HepG2 (cell line): ENCODE data around the gene ZBTB46. TPM values are rescaled to one million over a fixed set of nuclear protein-coding genes. Genes with fewer than 3 reads are reported as not detected.

Experiments used
- ATAC-seq: fragments of 200-7000 bp; cut with Tn5 transposase; 3 replicates; pipeline ENCODE4 v1.9.1; 2020; ENCODE audit warnings: mild to moderate bottlenecking, moderate library complexity
- BruUV-seq: library from RNA; stranded (reverse); fragments of 400-500 nt; replicated peaks from 2 replicates; lab custom pipeline; 2021; lab: Mats Ljungman, UMichigan
- CTCF ChIA-PET: fragments of 300-600 bp; formaldehyde crosslinking; extraction: SDS; loops from one replicate; lab custom pipeline; 2021; ENCODE audit warnings: low total read pairs, inconsistent platforms, low intra/inter-chr PET ratio; lab: Yijun Ruan, JAX
- POLR2A ChIA-PET: fragments of 350-600 bp; sonication (Branson Sonifier 250); formaldehyde crosslinking; loops from one replicate; lab custom pipeline; 2020; ENCODE audit warnings: antibody characterized with exemption, inconsistent platforms; lab: Yijun Ruan, JAX
- DNase-seq: peaks from one replicate; pipeline ENCODE4 v3.0.0-alpha.2; 2015; ENCODE audit warnings: low spot score
- FAIRE-seq: peaks from 3 replicates; lab custom pipeline; 2011; peaks lifted over from hg19 to GRCh38; lab: Jason Lieb, UNC
- H2AFZ ChIP-seq: one replicate; pipeline ENCODE4 v1.6.1; 2011; ENCODE audit warnings: low read length, inconsistent platforms
- H3K27ac ChIP-seq: fragments of 300-600 bp; 3 replicates; pipeline ENCODE4 v1.8.0; 2011; ENCODE audit warnings: mixed run types, mild to moderate bottlenecking, mixed read lengths, low read length, inconsistent platforms; ENCODE audit not compliant: insufficient read depth; ENCODE audit errors: extremely low read length
- H3K27me3 ChIP-seq, 2 experiments: fragments of 200-600 bp in 1 of 2; 2 replicates in 1 of 2; 3 replicates in 1 of 2; pipeline versions ENCODE4 v1.6.0 to v1.8.0; 2011; ENCODE audit warnings: low read length in 2 of 2, mild to moderate bottlenecking in 2 of 2, moderate library complexity in 2 of 2, inconsistent platforms in 1 of 2; ENCODE audit not compliant: insufficient read depth in 2 of 2, control insufficient read depth in 1 of 2
- H3K36me3 ChIP-seq, 2 experiments: fragments of 200-600 bp in 1 of 2; replicated peaks in 1 of 2; 2 replicates in 1 of 2; 3 replicates in 1 of 2; pipeline versions ENCODE4 v1.5.1 to v1.8.0; 2011; ENCODE audit warnings: low read length in 2 of 2, inconsistent platforms in 1 of 2; ENCODE audit not compliant: insufficient read depth in 2 of 2, control insufficient read depth in 1 of 2
- H3K4me1 ChIP-seq: 2 replicates; pipeline ENCODE4 v1.5.1; 2012; ENCODE audit warnings: low read length, inconsistent platforms; ENCODE audit not compliant: insufficient read depth
- H3K4me2 ChIP-seq: 2 replicates; pipeline ENCODE4 v1.6.0; 2011; ENCODE audit warnings: low read depth, low read length, inconsistent platforms
- H3K4me3 ChIP-seq, 3 experiments: fragments of 200-600 bp in 1 of 3; sonication (generic), shearing (Covaris generic) in 1 of 3; replicated peaks in 1 of 3; 2 replicates each; pipeline ENCODE4 v1.5.1; 2011 to 2016; ENCODE audit warnings: low read length in 3 of 3, inconsistent platforms in 2 of 3, low read depth in 2 of 3, mild to moderate bottlenecking in 2 of 3, control low read depth in 1 of 3, mixed read lengths in 1 of 3; ENCODE audit not compliant: insufficient read depth in 1 of 3
- H3K79me2 ChIP-seq: one replicate; pipeline ENCODE4 v1.6.1; 2011; ENCODE audit warnings: low read length, inconsistent platforms; ENCODE audit not compliant: insufficient read depth
- H3K9ac ChIP-seq: 2 replicates; pipeline ENCODE4 v1.6.0; 2011; ENCODE audit warnings: mild to moderate bottlenecking, low read depth, low read length, inconsistent platforms; ENCODE audit not compliant: insufficient read depth
- H3K9me3 ChIP-seq: 2 replicates; pipeline ENCODE4 v1.5.1; 2012; ENCODE audit warnings: mild to moderate bottlenecking, low read length
- H4K20me1 ChIP-seq: 2 replicates; pipeline ENCODE4 v1.6.0; 2011; ENCODE audit warnings: inconsistent platforms, mild to moderate bottlenecking, low read length, moderate library complexity; ENCODE audit not compliant: insufficient read depth
- ARID2 ChIP-seq: sonication (generic); formaldehyde crosslinking; IDR thresholded peaks from 2 replicates; pipeline ENCODE4 v1.8.1; 2022; ENCODE audit warnings: mild to moderate bottlenecking, missing genetic modification reagents, borderline replicate concordance
- FOXC1 ChIP-seq: sonication (generic); formaldehyde crosslinking; IDR thresholded peaks from 2 replicates; pipeline ENCODE4 v1.8.0; 2022; ENCODE audit warnings: mild to moderate bottlenecking, missing genetic modification reagents, borderline replicate concordance
- GATAD1 ChIP-seq: IDR thresholded peaks from 2 replicates; pipeline ENCODE4 v1.6.1; 2016; ENCODE audit warnings: missing genetic modification reagents, missing compliant biosample characterization
- HHEX ChIP-seq: IDR thresholded peaks from 2 replicates; pipeline ENCODE4 v1.6.1; 2016; ENCODE audit warnings: control low read depth
- HNF1B ChIP-seq: sonication (generic); formaldehyde crosslinking; IDR thresholded peaks from 2 replicates; pipeline ENCODE4 v1.5.1; 2020; ENCODE audit warnings: mild to moderate bottlenecking, moderate library complexity, missing genetic modification reagents
- HNRNPUL1 ChIP-seq: fragments of 200-400 bp; formaldehyde crosslinking; IDR thresholded peaks from 2 replicates; pipeline ENCODE4 v1.6.1; 2017; ENCODE audit warnings: low read depth, mild to moderate bottlenecking, low read length, moderate library complexity
- MEF2D ChIP-seq: sonication (generic); formaldehyde crosslinking; IDR thresholded peaks from 2 replicates; pipeline ENCODE4 v1.5.1; 2020; ENCODE audit warnings: mild to moderate bottlenecking, missing genetic modification reagents
- NFIB ChIP-seq: sonication (generic); formaldehyde crosslinking; IDR thresholded peaks from 2 replicates; pipeline ENCODE4 v1.9.0; 2021; ENCODE audit warnings: missing genetic modification reagents, mild to moderate bottlenecking, borderline replicate concordance
- NR3C1 ChIP-seq: sonication (generic); formaldehyde crosslinking; IDR thresholded peaks from 2 replicates; pipeline ENCODE4 v1.4.0; 2020; ENCODE audit warnings: missing genetic modification reagents
- RFXANK ChIP-seq: IDR thresholded peaks from 2 replicates; pipeline ENCODE4 v1.6.1; 2016
- RORA ChIP-seq: sonication (generic); formaldehyde crosslinking; IDR thresholded peaks from 2 replicates; pipeline ENCODE4 v1.5.0; 2020; ENCODE audit warnings: mild to moderate bottlenecking, missing genetic modification reagents, moderate library complexity
- ZNF7 ChIP-seq: IDR thresholded peaks from 2 replicates; pipeline ENCODE4 v1.6.1; 2016; ENCODE audit warnings: missing biosample characterization, missing genetic modification reagents
- WGBS: methylation state at CpG from one replicate; pipeline ENCODE4 v1.1.6; 2017; ENCODE audit warnings: low lambda C conversion rate; 5-methylcytosine and 5-hydroxymethylcytosine counted together
- in situ Hi-C: cut with HindIII; loops from 2 replicates; pipeline ENCODE4 v1.10.0; 2017; ENCODE audit warnings: low pct_unique_long_range_greater_than_20kb; ENCODE audit not compliant: extremely low pct_ligation_motif_present
- intact Hi-C: fragments of 100-400 bp; cut with micrococcal nuclease; formaldehyde crosslinking; loops from one replicate; pipeline ENCODE4 v1.10.0; 2022; ENCODE audit not compliant: unreplicated experiment
- polyA plus RNA-seq, 8 experiments: library from polyadenylated mRNA; depleted of rRNA in 3 of 8; stranded (reverse) in 7 of 8; unstranded in 1 of 8; fragments of >200 nt; fragmentation: Illumina TruSeq in 4 of 8; extraction: Trizol in 4 of 8; gene quantifications; 2 replicates each; pipeline versions ENCODE4 v1.2.1 to v1.2.3, GENCODE V29; 2011 to 2016; ENCODE audit warnings: low read depth in 4 of 8, missing spikeins in 1 of 8, mixed read lengths in 1 of 8; ENCODE audit not compliant: insufficient read depth in 1 of 8
- total RNA-seq, 5 experiments: library from RNA; depleted of rRNA; stranded (reverse); fragments of >200 nt; fragmentation: Illumina TruSeq; extraction: Trizol; gene quantifications; 2 replicates each; pipeline ENCODE4 v1.2.3, GENCODE V29; 2016; ENCODE audit warnings: low read depth in 1 of 5

ZBTB46 gene
- total and polyA plus RNA-seq, 2 of the 13 experiments (the other 11 are each of a cell fraction or from before 2014, with no cell fraction given) = 1.6 to 13.5 TPM

GRCh38 chr20:63758152-63758551 lies 72.9 kb downstream of the ZBTB46 start:
- H2AFZ ChIP-seq = no peak overlapping the region
- H3K36me3 ChIP-seq = no peaks in the 10 kb centered on the region
- FAIRE-seq (no peak), ATAC-seq (no peak), DNase-seq (no peak)
- in situ Hi-C loops = no loop called here
- no peak overlapping the region for H3K9ac ChIP-seq
- no peaks in the 10 kb centered on the region for H3K9me3 ChIP-seq
- 63% methylated on average over 7 of the region's 7 CpGs for WGBS
- no TSS peak for BruUV-seq
- H3K27me3 ChIP-seq = peaks cover 0 to 3% of the 10 kb centered on the region in 2 experiments; a peak in 1 of 5 replicates
- intact Hi-C loops = no loop called here
- no peaks in the 10 kb centered on the region for H4K20me1 ChIP-seq
- TF ChIP-seq RORA (CRISPR knock-in tag) (no peak), NR3C1 (CRISPR knock-in tag) (no peak), HNF1B (no peak), ARID2 (CRISPR knock-in tag) (no peak), MEF2D (CRISPR knock-in tag) (no peak), ZNF7 (no peak), RFXANK (no peak), HNRNPUL1 (no peak), GATAD1 (CRISPR knock-in tag) (no peak)
- no peak overlapping the region for H3K27ac ChIP-seq
- POLR2A ChIA-PET = no interaction called here
- no peak overlapping the region for H3K4me2 ChIP-seq
- CTCF ChIA-PET = no interaction called here
- H3K4me3 ChIP-seq = no peak overlapping the region
- peaks cover 25% of the 10 kb centered on the region for H3K4me1 ChIP-seq
- H3K79me2 ChIP-seq = no peaks in the 10 kb centered on the region

- no peak overlapping the region for H3K4me2 ChIP-seq
- H3K9ac ChIP-seq = no peak overlapping the region
- DNase-seq = no peak
- H3K36me3 ChIP-seq = no peaks in the 10 kb centered on the region
- BruUV-seq = no TSS peak
- no peaks in the 10 kb centered on the region for H3K9me3 ChIP-seq
- TF ChIP-seq NFIB (CRISPR knock-in tag) (peak; percentile 13; the same call in 1 of the 2 replicates), FOXC1 (CRISPR knock-in tag) (no peak), HHEX (CRISPR knock-in tag) (no peak)
- H2AFZ ChIP-seq = no peak overlapping the region
- H3K27me3 ChIP-seq = peaks cover 0 to 3% of the 10 kb centered on the region in 2 experiments; a peak in 1 of 5 replicates
- H3K4me3 ChIP-seq = no peak overlapping the region
- H3K27ac ChIP-seq = no peak overlapping the region
- peak; percentile 11 for ATAC-seq
- ChIA-PET POLR2A (interaction anchor here (2.0 kb wide), 1 partner anchor 108 kb away, joined by 5 read pairs; the partner anchor contains the start of gene TPD52L2), CTCF (no interaction called here)
- intact Hi-C loops (no loop called here), in situ Hi-C loops (no loop called here)
- no peaks in the 10 kb centered on the region for H3K79me2 ChIP-seq
- WGBS = 27% methylated on average over 8 of the region's 8 CpGs
- no peak for FAIRE-seq
- no peaks in the 10 kb centered on the region for H4K20me1 ChIP-seq
- peaks cover 25% of the 10 kb centered on the region for H3K4me1 ChIP-seq
Measured at GRCh38 chr20:63756648-63756991, 74.4 kb downstream of the ZBTB46 start.
